22Rv1 (cell line): Measurements from ENCODE around the gene SDR42E1.

ENCODE experiments used
- CTCF ChIP-seq: fragments of 450-650 bp; IDR thresholded peaks from 2 replicates; pipeline ENCODE4 v1.5.1; 2017; ENCODE audit warnings: mild to moderate bottlenecking
- ZFX ChIP-seq: fragments of 450-650 bp; IDR thresholded peaks from 2 replicates; pipeline ENCODE4 v1.6.1; 2017; ENCODE audit warnings: antibody characterized with exemption, borderline replicate concordance

- TF ChIP-seq CTCF (no peak), ZFX (no peak)
These were observed 24.1 kb downstream of the SDR42E1 start for GRCh38 chr16:81987121-81987520.
